Uterus (tissue), 2 donors: Measurements from ENCODE around the gene NR6A1.

ENCODE experiments used
- POLR2A ChIP-seq, 2 donors: fragments of 450-650 bp; IDR thresholded peaks; one replicate each; pipeline ENCODE4 v1.6.1; 2016; ENCODE audit warnings: antibody characterized with exemption in 2 of 2, mild to moderate bottlenecking in 1 of 2, moderate library complexity in 1 of 2
- TF ChIP-seq, protein P1 (sequence below), 4 experiments: fragments of 200-600 bp in 2 of 4; fragments of 450-650 bp in 2 of 4; sonication (generic) in 2 of 4; IDR thresholded peaks; one replicate each; pipeline ENCODE4 v1.5.1; 2016 to 2019; ENCODE audit warnings: antibody characterized with exemption in 4 of 4, mild to moderate bottlenecking in 2 of 4, moderate library complexity in 1 of 4

DNA sequence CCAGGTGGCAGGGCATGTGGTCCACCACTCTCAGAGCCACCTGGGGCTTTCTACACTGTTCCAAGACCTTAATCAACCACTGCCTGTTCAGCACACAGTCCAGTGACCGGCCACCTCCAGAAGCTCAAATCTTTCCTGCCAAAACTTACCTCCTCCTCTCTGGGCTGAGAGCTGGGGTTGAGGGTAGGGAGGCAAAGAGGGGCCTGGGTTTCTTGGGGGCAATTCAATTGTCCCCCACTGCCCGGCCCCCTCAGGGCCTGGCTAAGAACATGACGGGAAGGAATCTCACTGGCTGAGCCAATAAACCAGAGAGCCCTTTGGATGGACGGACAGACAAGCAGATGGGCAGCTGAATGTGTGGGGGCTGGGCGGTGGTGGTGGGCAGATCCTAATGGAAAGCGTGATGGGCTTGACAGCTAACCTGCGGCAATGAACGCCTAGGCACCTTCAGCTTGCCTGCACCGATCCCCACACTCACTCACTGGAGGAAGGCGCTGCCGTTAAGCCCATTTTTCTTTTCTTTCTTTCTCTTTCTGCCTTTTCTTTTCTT lies 269.3 kb downstream of the NR6A1 start:
- TF ChIP-seq, protein P1, sequence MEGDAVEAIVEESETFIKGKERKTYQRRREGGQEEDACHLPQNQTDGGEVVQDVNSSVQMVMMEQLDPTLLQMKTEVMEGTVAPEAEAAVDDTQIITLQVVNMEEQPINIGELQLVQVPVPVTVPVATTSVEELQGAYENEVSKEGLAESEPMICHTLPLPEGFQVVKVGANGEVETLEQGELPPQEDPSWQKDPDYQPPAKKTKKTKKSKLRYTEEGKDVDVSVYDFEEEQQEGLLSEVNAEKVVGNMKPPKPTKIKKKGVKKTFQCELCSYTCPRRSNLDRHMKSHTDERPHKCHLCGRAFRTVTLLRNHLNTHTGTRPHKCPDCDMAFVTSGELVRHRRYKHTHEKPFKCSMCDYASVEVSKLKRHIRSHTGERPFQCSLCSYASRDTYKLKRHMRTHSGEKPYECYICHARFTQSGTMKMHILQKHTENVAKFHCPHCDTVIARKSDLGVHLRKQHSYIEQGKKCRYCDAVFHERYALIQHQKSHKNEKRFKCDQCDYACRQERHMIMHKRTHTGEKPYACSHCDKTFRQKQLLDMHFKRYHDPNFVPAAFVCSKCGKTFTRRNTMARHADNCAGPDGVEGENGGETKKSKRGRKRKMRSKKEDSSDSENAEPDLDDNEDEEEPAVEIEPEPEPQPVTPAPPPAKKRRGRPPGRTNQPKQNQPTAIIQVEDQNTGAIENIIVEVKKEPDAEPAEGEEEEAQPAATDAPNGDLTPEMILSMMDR (IDR thresholded peaks at IDR 0.05) = no peak
- TF ChIP-seq POLR2A (IDR thresholded peaks at IDR 0.05) = no peak
